Activated T-cell treated with anti-CD3 and anti-CD28 coated beads, Interleukin-2, amount 50 U/mL, for 48 hours (primary cell): ENCODE data around the gene PRICKLE2.

Source experiments
- DNase-seq, 2 experiments: peaks; one replicate each; pipeline ENCODE4 v3.0.0-alpha.2; 2020

Gene PRICKLE2, protein sequence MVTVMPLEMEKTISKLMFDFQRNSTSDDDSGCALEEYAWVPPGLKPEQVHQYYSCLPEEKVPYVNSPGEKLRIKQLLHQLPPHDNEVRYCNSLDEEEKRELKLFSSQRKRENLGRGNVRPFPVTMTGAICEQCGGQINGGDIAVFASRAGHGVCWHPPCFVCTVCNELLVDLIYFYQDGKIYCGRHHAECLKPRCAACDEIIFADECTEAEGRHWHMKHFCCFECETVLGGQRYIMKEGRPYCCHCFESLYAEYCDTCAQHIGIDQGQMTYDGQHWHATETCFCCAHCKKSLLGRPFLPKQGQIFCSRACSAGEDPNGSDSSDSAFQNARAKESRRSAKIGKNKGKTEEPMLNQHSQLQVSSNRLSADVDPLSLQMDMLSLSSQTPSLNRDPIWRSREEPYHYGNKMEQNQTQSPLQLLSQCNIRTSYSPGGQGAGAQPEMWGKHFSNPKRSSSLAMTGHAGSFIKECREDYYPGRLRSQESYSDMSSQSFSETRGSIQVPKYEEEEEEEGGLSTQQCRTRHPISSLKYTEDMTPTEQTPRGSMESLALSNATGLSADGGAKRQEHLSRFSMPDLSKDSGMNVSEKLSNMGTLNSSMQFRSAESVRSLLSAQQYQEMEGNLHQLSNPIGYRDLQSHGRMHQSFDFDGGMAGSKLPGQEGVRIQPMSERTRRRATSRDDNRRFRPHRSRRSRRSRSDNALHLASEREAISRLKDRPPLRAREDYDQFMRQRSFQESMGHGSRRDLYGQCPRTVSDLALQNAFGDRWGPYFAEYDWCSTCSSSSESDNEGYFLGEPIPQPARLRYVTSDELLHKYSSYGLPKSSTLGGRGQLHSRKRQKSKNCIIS

DNA sequence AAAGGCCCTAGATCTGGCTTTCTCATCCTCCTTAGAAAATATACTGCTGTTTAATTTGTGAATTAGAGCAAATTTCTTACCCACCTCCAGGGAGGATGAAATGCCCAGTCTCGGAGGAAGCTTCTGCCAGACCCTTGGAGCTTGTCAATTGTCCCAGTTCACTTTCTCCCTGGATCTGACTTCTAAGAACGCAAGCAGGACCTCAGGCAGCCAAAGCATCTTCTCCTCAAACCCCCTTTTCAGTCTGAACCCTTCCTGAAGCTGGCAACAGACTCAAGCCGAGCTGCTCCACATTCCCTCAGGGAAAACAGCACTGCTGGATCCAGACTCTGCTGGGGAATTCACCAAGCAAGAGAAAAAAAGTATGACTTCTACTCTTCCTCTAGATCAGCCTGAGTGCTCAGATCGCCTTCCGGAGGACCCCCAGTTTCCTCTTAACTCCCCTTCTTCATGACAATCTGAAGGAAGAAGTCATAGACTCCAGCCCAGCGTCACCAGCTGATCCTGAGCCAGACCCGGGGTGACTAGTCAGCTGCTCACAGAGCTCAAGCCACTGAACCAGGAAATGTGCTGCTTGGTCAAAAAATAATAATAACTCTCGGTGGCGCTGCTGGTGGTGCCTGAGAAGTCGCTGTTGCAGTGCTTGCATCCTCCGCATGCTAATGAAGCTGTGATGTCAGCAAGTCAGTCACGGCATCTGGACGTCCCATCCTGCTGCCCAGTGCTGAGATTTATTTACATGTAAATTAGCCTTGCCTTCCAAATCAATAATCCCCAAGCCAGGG lies at the start of gene PRICKLE2:
Gene PRICKLE2 (minus strand): TSS at position 641 of the 785 bp plus-strand sequence. CDS start 26,539 bp downstream, outside the sequence.
- no peak for DNase-seq

DNA sequence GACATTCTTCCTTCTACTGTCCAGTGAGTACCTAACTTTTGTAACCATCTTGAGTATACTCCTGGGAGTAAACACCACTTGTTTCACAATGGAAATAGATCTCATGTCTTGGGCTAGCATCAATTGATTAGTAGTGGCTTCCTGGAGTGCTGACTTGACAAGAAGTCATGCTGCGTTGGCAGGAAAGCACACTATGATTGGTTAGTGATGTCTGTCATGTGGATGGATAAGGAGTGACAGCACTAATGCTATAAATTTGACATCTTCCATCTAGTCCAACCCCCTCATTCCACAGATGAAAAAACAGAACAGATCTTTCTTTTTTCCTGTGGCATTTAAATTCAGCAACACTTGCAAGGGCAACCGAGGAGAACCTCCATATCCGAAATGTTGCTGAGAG lies 47.6 kb upstream of the PRICKLE2 start:
- no peak for DNase-seq

DNA sequence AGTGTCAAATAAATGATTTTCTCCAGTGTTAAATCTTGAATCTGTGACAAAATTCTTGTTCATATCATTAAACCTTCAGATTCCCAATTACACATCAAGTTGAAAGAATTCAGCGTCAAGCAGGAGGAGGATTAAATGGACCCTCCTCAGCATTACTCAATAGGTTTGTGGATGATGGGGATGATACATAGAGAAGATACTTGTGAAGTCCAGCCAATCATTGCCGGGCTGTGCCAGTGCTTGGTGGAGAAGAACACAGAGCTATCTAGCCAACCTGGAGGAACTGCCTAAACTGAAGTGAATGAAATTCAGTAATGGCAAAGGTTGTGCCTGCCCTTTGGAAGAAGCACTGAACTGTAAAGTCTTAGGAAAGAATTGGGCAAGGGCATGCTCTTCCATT lies 47.0 kb upstream of the PRICKLE2 start:
- DNase-seq: no peak

DNA sequence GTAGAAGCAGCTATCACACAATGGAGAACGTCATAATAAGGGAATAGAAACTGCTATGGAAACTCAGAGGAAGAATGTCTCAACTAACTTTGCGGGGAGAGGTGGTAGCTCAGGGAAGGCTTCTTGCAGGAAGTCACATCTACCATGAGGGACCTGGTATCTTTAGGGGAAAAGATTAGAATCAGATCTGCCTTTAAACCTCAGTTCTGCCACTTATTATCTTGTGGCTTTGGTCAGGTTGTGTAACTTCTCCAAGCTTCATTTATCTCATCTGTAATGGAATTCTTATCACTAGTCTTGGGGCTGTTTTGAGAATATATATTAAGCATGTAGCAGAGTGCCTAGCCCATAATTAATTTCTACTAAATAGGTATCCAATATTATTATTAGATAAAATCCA lies 46.4 kb upstream of the PRICKLE2 start:
- no peak for DNase-seq

DNA sequence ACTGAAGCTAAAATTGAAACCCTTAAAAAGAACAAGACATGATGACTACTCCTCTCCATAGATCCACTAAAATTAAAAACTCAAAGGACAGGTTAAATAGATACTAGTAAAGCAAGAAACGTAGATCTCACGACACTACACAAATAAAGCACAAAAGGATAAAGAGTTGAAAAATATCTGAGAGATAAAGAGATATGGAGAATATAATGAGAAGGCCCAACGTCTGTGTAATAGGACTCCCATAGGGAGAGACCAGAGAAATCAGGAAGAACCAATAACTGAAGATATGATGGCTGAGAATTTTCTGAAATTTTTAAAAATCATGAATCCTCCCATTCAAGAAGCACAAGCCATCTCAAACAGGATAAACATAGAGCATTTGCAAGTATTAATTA lies 45.6 kb upstream of the PRICKLE2 start:
- DNase-seq: no peak

DNA sequence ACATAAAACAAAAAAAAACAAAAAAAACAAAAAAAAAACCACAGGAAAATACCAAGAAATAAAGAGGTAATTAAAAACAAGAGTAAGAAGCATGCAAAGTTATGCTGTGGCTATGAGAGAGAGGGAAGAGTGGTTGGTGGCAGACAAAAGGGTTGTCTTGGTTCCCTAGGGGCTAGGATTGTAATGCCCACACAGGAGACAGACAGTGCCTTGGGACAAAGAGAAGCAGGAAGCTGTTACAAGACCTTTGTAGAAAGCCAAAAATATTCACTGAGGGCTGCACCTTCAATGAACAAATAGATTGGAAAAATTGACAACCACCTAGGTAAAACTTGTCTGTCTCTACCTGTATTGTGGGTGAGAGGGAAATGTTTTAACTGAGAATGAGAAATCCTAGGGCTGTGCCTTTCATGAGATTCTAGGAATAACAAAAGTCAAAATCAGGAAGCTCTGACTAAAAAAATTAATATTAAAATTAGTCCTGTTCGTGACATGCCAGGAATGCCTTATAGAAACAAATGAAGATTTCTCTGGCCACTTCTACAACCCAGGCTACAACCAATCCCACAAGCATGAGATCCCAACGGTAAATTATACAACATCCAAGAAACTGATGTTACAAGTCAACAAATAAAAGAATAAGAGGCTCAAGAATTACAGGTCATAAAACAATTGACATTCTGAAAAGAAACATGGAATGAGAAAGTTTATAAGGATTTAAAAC lies 45.0 kb upstream of the PRICKLE2 start:
- no peak for DNase-seq

DNA sequence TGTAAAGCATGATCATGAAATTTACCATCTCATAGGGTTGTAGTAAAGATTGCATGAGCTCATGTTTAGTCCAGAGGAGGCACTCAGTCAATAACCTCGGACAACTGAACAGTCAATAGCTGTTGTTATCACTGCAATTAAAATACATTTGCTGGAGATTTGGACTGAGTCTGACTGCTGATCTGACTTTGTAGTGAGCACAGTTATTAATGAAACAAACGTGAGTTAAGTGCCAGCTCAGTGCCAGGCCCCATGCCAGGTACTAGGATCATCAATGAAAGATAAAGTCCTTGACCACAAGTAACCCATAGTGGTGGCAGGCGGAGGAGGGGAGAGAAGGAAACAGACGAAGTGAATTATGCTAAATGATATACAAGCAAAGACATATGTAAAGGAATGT lies 43.7 kb upstream of the PRICKLE2 start:
- no peak for DNase-seq

DNA sequence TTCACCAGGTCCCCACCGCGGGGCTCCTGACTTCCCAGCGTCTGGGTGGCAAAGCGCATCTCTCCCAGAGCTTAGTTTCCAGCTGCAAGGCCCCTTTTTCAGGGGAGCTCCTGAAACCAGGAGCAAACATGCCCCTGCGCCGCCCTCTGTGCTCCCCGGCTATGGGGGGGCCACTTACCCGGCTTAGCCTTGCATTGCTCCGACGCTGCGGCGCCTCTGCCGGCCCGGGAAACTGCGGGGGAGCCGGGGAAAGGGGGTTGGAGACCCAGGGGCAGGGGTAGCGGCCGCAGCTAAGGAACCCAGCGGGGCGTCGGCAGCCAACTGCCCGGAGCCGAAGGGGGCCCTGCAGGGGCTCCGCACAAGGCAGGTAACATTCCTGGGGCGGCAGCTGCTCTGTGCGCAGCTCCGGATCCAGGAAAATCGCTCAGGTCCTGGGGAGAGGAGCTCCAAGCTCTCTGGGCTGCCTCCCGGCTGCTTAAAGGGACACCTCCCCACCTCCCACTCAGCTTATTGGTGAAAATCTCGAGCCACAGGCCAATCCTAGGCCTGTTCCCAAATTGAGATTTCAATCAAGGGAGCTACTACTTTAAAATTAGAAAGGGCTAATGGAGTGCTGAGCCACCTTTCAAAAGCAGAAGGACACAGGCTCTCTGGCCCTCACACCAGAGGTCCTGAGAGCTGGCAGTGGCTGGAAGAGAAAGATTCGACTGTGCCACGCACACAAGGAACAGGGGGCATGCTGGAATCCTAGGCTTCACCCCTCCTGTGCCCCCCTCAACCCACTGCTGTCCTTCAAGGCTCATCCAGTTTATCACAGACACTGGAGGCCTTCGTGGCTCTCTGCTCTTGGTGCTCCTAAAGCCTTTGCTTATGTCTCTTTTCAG lies 42.7 kb upstream of the PRICKLE2 start:
- no peak for DNase-seq

DNA sequence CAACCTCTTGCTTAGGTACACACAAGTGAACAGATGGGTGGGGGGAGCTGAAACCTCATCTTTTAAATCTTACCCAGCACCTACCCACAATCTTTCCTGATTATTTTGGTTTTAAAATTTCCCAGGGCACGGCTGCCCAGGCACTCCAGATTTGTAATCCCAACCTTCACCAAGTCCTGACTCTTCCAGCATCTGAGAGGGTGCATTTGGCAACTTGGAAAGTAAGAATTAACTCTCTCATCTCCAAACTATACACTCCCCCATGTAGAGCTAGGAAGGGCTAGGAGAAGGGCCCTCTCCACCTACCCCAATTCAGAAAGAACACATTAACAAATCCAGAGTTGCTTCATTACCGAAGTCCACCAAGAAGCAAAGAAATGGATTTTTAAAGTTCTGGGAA lies 41.7 kb upstream of the PRICKLE2 start:
- no peak for DNase-seq

DNA sequence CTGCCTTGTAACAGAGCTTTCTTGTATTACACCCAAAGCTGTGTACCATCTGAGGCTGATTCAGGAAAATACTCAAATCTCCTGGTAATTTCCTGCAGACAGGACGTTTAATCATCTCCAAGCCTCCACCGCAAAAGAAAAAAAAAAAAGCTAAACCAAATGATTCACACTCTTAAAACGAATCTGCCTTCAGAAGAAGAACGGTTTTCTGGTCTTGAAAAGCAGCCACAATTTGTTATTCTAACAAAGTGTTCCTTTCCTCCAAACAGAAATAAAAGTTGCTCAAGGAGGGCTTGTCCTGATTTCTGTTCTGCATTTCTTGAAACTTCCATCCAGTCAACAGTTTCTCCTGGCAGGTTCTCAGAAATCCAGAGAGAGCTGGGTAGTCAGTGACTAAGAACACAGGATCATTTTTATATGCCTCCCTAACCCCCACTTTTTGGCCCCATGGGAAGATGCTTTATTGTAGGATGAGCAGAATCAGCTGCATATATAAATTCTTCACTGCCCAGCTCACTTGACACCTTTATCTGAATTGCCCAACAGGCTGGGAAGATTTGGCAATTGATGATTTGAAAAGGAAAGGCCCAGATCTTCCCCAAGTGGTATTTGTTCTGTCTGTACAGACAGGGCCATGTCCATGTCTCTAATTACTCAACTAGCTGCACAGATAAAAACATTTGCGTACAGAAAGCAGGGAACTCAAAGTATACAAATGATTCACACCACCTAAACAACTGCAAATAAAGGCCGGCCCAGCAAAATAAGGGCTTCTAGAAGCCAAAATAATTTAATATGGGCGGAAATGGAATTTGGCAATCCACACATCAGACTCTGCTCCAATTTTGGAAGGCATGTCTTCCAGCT lies 41.0 kb upstream of the PRICKLE2 start:
- DNase-seq: no peak

DNA sequence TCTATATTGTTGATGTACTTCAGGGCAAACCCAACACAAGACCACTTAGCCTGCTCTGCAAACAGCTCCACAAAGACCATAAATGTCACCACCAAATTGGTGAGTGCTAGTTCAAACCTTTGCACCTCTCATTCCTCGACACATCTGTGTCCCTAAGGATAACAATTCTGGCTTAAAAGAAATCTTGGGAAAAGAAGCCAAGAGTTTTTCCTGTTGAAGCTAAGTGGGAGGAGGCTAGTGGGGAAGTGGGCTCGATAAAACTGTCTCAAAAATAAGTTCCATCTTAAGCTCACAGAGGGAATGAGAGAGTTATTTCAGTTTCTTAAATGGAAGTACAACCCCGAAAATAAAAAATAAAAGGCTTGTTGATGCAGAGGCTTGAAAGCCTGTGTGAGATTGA lies 40.4 kb upstream of the PRICKLE2 start:
- no peak for DNase-seq

DNA sequence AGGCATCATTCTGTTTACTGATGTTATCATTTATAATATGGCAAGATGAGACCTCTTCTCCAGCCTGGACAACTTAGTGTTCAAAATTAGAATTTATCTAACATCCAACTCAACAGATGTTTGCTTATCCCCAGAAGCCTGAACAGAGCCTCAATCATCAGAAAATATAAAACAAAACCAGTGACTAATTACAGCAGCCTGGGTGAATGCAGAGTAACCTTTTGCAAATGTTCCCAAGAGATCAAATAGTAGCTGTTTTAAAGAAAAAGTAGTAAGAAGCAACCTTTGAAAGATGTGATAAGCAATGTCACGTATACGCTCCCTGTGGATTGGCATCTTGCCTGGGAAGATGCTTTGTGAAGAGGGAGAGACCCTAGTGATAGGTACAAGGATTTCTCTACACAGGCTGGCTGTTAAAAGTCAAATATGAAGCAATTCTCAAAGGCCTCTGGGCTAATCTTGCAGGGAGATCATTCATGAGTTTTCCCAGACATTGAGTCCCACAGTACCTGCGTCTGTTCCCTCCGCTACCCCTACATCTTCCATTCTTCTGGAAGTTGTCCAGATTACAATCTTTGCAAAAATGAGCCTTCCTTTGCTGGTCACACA lies 39.3 kb upstream of the PRICKLE2 start:
- DNase-seq: no peak

DNA sequence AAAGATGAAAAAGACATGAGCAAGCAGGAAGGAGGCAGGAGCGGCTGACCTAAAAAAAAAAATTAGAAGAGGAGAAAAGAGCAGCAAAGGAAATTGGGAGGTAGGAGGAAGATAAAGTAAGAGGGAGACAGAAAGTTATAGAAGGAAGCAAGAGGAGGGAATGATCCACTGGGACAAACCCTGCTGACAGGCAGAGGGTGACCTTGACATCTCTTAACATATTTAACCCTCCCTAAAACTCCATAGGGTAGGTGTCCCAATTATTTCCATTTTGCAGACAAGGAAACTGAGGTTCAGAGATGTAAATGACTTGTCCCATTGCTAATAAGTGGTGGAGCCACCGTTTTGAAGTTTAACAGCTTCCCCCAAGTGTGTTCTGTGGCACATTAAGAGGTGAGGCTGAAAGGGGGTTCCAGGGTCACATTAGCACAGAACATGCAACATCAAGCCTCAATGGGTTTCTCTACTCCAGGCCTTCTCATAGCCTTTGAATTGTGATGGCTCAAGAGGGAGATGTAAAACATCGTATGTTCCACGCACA lies 37.4 kb upstream of the PRICKLE2 start:
- DNase-seq: no peak

DNA sequence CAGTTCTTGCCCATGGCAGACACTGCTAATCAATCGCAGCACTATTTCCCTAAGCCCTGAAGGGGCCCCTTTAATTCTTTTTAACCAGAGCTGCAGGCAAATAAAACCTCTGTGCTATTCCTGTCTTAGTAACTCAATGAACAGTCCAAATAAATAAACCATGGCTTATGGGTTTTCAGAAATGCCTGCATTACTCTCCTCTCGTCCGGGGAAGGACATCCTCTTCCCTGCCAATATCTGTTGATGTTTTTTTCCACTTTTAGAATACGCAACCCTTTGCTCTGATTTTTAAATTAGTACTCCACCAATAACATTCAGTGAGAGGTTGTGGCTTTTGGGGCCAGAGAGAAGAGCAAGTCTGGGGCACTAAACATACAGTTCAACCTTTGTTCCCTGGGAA lies 35.2 kb upstream of the PRICKLE2 start:
- no peak for DNase-seq

DNA sequence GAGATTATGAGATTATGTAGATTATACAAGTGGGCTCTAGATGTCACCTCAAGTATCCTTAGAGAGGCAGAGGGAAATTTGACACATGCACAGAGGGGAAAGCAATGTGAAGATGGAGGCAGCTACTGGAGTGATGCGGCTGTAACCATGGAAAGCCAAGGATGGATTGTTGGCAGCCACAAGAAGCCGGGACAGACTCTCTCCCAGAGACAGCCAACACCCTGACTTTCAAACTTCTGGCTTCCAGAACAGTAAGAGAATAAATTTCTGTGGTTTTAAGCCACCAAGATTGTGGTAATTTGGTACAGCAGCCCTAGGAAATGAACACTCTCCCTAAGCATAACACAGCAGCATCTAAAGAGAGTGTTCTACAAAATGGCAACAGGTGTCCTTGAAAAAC lies 34.4 kb upstream of the PRICKLE2 start:
- no peak for DNase-seq

DNA sequence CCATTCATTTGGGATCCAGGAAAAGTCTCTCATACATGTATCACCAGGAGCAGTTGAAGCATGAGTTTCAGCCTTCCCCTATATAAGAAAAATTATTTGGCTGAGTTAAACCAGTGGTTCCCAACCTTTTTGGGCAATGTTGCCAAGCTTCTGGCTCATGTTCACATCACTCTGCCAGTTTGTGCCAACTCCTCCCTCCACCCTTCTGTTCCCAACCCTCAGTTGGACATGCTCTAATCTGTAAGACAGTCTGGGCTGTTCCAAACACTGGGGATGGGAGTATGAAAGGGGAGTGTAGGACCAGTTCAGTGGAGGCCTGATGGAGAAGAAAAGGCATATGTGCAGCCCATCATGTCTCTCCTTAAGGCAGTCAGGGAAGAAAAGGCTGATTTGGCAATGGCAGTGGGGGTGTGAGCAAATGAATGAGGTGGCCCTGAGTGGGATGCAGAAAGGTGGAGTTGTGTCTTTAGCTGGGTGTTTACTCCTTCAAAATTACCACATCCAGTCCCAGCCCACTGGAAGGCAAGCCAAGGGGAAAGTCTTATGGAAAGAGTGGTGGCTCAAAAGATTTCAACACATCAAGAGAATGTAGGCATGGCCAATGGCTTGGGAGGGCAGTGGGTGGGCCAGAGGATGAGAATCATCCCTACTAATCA lies 32.0 kb upstream of the PRICKLE2 start:
- DNase-seq: no peak

DNA sequence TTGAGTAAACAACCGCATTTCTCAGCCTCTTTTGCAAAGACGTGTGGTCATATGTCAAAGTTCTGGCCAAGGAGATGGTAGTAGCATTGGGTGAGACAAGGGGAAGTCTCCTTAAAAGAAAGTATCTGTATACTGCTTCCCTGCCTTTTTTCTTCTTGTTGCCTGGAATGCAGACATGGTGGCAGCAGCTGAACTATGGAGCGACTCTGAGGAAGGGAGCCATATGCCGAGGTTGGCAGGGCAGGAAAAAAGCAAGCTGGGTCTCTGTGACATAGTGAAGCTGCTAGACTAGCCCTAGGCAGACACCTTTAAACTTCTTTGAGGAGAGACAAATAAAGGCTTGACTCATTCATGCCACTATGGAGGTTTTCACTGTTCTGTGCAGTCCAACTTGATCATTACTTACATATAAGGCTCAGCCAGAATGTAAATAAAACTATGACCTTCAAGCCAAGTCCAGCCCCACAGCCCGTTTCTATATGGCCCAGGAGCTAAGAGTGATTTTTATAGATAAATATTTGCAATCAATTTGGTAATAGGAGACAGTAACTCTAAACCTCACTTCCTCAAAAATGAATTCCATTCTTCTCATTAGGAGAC lies 30.6 kb upstream of the PRICKLE2 start:
- no peak for DNase-seq

DNA sequence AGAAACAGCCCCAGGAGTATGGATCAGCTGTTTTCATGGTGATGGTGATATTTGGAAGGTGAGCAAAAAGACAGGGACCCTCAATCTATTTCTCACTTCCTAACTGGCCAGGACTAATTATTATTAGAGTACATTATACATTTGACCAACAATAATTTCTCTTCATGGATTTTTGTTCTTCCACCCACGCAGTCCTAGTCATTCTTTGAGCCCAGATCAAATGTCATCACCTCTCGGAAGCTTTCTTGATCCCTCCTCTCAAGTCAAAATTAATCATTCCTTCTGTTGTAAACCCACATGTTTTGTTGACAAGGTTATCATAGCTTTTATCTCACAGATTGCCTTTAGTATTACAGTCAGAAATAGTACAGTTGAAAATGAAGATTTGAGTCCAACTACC lies 29.2 kb upstream of the PRICKLE2 start:
- no peak for DNase-seq

DNA sequence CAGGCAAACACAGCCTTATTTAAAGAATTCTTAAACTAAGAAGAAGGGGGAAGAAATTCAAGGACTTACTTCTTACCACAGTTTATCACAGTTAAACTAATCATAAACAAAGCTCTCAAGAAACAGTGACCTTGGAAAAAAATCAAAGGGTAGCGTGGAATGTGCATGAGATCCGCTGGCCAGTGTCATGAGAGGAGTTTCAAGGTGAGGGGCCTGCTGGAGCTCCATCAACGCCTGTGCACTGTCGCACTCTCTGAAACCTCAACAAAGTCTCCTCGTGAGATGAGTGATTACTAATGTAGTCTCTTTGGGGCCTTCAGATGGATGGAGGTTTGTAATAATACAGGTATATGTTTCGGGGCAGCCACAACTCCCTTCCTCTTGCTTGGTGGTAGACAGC lies 28.4 kb upstream of the PRICKLE2 start:
- DNase-seq: no peak
